HG03354 (cell line): ENCODE measurements around the gene SHISA3.
A peak's percentile ranks its signal among the peaks of the same experiment; 100 is the strongest.

Experiments used
- ATAC-seq: cut with Tn5 transposase; IDR thresholded peaks from one replicate; pipeline ENCODE4 v1.9.1; 2021; ENCODE audit warnings: mild to moderate bottlenecking; ENCODE audit not compliant: unreplicated experiment, poor library complexity, severe bottlenecking

Gene SHISA3

DNA sequence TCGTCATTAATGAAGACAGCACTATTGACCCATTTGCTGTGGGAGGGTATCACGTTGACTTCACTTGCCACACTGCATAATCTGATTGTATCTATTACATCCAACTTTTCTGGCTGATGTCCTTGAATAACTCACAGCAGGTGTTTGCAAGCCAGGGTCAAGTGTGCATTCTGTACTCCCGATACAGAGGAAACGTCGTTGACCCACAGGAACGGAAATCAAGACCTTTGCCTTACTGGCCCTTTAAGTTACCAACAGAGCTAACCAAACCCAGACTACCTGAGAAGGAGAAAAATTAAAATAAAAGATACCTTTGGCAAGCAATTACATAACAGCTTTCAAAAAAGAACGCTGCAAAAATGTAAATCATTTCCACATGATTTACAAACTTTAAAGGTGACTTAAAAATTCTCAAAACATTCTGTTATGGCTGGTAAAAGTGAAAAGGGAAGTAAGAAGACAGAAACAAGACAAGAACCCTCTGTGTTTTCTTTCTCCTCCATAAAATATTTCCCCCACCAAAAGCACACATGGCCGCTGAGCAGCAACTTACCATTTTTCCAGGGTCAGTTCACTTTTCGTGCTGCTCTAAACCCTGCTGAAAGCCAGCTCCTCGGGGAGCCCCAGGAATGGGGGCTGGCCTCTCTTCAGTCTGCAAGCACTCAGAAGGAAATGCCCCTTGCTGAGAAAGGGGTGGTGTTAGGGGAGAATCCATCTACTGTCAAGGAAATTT, 6.5 kb upstream of the SHISA3 start:
- no peak for ATAC-seq

DNA sequence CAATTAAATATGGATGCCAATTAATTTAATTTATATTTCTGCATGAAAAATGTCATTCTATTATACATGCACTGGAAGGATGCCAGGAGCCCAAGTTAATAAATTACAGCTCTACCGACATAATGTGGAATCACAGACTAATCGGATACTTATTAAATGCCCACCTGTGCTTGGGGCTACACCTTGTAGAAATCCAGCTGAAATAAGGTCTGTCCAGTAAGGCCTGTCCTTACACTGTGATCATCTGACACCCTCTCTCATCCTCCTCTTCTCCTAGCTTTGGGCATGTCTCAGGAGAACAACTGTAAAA, 6.0 kb upstream of the SHISA3 start:
- ATAC-seq = no peak

DNA sequence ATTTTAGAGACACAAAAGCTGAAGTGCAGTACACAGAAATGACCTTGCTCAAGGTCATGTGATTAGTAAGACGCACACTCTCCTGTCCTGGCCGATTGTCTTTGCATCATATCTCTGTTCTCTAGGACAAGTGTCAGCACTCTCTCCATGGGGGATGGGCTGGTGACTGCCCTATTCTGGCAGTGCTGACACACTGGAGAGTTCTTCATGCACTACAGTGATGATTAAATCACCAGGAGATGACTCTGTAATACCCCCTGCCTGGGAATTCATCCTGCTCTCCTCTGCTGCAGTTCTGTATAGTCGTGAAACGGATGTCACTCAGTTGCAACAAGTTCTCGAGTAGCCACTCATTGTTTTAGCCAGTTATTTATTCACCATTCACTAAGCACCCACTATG, 5.3 kb upstream of the SHISA3 start:
- ATAC-seq = no peak

DNA sequence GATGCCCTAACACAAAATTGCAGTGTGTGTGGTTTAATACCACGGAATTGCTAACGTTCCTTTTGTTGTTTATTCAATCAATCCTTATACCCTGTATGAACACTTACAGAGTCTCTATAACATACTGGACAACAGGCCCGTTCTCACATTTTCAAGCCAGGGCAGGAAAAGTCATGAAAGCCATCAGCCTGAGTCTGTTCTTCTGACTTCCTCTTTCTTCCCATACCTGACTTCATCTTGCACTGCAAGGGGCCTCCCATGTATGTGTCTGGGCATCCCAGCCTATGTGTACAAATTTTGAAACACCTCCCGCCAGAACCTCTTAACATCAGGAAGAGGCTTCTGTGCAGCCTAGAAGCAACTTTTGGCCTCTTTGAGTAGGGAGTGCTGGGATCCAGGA, 4.9 kb upstream of the SHISA3 start:
- no peak for ATAC-seq

DNA sequence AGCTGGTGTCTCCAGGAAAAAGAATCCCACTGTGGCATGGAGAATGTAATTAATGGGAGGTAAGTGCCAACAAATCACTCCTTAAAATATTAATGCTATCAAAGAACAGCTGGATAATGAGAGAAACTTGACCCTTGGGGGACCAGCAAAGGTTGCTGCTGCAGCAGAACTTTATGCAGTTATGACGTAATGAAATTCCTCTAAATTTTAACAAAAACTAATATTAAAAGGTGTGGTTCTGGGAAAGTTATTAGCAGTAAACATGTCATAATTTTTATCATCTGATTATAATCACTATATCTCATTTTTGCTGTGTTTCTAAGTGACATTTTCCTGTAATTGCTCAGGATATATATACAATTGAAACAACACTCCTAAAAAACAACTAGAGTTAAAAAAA, 1.7 kb upstream of the SHISA3 start:
- ATAC-seq = no peak

DNA sequence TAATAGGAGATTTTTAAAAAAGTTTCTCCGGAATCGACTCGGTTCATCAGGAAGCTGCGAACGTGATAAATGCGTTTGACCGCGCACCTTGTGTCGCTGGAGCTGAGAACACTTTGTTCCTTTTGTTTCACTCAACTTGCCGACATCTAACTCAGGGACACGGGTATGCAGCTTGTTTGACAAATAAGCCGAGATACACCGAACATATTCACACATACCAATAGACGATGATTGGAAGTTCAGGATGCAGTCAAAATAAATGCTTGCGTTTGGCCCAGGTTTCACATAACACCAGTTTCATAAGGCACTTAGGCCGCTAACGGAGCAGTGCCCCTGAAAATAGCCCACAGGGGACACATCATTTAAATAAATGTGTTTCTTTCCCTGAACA, 932 bp upstream of the SHISA3 start:
- no peak for ATAC-seq

DNA sequence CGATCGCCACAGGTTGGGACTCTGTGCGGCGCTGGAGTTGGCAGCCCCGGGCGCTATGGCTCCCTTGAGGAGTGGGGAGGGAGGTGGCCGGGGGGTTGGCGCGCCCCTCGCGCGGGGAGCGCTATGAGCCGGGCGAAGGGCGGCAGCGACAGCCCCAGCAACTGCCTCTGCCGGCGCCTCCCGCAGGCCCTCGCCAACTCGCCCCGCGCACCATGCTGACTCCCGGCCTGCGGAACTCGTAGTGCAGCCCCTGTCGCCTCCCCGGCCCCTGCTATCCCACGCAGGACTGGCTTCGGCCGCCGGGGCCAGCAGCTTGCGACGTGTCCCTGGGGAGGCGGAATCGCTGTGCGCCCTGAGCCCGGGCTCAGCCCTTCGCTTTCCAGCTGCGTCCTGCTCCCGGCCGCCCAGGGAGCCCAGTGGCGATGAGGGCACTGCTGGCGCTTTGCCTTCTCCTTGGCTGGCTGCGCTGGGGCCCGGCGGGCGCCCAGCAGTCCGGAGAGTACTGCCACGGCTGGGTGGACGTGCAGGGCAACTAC, 415 bp downstream of the SHISA3 start:
- peak; percentile 46 for ATAC-seq

DNA sequence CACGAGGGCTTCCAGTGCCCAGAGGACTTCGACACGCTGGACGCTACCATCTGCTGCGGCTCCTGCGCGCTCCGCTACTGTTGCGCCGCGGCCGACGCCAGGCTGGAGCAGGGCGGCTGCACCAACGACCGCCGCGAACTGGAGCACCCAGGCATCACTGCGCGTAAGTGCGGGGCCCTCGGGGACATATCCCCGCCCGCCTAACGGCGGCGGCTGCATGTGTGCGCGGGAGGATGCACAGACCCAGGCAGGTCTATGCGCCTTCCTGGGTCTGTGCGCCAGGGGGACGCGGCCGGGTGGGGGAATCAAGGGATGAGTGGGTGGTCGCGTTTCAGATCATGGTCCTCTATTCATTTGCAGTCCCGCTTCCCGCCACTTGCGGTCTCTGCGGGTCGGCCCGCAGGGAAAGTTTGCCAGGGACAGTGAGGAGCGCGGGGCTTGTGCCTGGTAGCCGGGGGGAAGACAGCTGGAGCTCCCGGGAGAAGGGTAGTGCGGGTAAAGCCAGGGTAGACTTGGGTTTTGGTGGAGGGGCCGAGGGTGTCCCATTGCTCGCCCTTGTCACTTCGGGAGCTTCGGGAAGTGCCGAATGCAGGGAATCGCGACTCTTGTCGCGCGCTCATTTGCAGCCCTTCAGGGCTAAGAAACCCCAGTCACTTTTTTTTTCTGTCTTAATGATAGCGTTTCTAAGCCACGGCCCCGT, 1.0 kb downstream of the SHISA3 start:
- ATAC-seq = peak; percentile 41

DNA sequence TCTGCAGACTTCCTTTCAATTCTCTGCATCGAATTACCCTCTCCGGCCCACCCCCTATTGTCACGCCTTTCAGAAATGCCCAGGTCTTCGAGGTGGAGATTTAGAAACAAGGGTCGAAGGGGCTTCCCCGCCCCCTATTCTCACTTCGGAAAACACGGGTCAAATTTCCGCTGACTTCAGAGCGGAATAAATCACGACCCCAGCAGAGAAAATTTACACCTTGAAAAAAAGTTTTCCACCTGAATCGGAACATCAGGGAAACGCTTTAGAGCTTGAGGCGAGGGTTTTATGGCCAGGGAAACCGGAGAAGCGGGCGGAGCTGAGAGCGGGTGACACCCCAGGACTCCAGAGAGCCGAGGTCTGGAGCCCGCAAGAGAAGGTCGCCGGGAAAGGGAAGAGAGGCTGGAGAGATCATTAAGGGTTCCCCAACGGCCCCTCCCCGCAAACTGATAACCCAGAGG, 1.6 kb downstream of the SHISA3 start:
- no peak for ATAC-seq

DNA sequence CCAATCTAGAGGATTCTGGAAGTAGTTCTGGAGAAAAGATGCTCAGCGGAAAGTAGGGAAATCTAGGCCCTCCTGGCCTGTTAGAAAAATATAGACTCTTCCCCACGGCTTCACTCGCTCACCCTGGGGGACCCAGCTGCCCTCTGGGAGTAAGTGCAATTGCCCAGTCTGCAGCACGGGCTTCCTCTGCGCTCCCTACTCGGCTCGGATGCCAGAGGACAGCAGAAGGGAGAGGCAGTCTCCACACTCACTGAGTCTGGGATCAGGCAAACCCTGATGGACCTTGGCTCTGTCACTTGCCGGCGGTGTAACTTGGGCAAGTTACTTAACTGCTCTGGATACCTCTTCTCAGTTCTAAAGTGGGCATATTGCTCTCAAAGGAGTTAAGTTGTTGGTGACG, 2.1 kb downstream of the SHISA3 start:
- ATAC-seq = no peak

DNA sequence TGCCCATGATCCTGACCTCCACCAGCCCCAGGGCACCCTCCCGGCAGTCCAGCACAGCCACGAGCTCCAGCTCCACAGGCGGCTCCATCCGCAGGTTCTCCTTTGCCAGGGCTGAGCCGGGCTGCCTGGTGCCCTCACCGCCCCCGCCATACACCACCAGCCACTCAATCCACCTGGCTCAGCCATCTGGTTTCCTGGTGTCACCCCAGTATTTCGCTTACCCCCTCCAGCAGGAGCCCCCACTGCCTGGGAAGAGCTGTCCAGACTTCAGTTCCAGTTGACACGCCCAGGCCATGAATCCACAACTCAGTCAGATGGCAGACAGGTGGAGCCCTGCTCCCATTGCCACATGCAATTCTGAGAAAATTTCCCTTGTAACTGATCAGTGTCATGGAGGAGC, 3.9 kb downstream of the SHISA3 start:
- no peak for ATAC-seq

DNA sequence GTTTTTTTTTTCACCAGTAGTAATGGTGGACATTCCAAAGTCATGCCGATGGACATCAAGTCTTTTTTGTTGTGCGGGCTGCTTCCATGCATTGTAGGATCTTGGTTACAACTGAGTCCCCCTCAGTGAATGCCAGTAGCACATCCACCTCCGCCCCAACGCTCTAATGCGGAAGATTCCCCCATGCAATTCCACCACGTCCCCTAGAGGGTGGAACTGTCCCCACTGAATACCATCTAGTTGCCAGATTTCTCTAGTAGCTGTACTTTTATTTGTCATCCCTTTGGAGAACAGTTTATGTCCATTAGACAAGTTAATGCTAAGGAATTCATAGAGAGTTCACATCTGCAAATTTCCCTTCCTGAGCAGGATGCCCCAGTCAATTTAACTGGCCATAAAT, 6.7 kb downstream of the SHISA3 start:
- ATAC-seq = no peak

DNA sequence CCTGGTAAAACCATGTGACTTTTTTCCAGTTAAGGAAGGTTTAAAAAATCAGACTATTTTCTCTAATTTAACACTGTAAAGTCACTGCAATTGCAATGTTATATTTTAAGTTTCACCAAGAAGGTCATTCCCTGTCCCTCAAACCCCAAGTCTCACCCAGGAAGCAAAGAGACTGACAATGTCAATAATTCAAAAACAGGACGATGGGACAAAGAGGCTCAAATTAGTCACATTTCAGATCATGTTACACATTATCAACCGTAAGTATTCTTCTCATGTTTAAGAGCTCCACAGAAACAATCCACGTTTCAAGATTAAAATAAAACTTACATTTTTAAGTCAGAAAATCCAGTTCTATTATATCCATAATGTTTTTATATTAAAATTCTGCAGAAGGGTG, 13.2 kb downstream of the SHISA3 start:
- ATAC-seq = no peak

DNA sequence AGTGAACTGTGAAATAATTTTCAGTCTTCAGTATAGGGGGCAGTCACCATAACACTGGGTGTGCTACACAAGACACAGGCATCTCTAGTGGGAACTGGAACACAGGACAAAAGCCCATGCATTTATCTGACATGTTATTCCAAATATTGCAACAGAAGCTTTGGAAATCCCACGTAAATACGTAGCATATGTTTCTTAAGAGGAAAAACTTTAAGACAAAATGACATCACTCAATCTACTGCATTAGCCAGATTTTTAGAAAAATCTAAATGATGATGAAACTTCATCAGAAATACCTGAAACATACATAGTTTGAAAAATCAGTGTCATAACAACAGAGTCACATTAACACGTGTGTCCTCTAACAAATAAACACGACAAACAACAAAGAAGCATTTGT, 14.5 kb downstream of the SHISA3 start:
- no peak for ATAC-seq

DNA sequence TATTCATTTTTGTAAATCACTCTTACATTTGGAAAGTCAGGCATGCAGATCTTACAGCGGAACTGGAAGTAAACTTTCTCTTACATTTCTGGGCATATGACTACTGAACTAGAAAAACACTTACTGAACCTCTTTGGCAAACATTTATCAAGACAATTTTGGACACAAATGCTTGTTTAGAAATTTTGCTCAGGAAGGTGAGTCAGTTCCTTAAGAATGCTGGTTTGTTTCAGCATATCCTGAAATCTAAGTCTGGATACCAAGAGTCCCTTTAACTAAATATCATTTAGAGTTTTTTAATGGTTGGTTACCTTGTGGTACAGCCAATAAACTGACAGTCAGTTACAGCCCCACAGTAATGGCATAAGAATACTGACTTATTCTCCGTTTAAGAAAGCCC, 15.0 kb downstream of the SHISA3 start:
- ATAC-seq = no peak

DNA sequence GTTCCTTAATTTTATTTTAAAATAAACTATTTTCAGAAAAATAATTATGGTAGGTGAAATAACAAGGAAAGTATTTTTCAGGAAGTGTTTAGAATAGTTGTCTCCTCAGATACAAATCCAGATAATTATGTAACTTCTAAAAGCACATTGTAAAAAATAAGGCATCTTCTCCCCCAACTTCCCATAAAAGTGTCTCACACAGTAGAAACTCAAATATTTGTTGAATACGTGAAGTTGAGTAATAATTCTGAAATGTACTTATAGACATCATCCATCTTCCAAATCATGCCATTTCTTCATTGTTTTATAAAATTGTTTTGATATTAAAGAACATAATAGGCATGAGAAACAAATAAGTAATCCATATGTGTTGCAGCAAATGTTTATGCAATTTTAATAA, 18.0 kb downstream of the SHISA3 start:
- no peak for ATAC-seq

DNA sequence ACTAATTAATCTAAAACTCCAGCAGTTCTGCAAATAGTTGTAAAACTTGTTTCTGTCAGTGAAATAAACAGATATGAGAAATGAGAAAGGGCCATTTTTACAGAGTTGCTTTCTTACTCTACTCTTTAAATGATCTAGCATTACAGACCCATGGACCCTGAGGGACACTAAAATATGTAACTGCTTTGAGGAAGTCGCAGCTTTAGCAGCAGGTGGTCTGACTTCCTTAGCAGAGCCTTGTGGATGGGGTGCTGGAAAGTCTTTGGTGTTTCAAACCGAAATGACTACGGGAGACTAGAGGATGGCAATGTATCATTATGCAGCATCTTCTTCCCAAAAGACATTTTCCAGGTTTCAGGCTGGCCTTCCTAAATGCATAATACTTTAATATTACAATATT, 18.7 kb downstream of the SHISA3 start:
- ATAC-seq = no peak

DNA sequence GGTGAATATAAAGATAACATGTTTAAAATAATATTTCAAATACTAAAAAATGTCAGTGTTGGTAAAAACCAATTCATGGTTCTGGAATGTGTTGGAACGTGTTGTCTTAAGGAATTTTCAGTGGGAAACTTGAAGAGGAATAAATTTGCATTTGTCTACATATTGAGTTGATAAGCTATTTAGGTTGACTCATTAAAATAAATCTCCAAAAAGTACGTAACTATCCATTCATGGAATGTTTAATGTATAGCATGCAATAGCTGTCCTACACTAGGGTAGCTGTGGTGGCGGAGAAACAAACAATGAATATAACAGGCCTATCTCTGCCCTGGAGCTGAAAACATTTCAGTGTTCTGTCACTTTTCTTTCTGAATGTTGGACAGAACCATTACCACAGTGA, 20.3 kb downstream of the SHISA3 start:
- ATAC-seq = no peak

DNA sequence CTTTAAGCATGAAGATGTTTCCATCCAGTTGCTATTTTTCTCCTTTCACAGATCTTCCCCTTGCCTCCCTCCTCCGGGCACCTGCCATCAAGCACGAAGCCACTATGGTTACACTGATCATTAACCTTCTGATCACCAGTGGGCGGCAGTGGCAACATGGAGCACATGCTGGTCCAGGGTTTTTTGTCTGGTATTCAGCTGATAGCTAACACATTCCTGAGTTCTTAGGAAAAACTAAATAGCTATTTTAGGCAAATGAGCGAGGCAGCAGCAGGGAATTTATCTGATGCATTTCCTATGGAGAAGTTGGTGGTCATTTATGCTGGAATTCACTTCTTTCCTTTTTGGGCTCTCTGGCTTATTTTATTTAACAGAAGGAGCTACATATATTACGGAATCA, 22.9 kb downstream of the SHISA3 start:
- no peak for ATAC-seq

DNA sequence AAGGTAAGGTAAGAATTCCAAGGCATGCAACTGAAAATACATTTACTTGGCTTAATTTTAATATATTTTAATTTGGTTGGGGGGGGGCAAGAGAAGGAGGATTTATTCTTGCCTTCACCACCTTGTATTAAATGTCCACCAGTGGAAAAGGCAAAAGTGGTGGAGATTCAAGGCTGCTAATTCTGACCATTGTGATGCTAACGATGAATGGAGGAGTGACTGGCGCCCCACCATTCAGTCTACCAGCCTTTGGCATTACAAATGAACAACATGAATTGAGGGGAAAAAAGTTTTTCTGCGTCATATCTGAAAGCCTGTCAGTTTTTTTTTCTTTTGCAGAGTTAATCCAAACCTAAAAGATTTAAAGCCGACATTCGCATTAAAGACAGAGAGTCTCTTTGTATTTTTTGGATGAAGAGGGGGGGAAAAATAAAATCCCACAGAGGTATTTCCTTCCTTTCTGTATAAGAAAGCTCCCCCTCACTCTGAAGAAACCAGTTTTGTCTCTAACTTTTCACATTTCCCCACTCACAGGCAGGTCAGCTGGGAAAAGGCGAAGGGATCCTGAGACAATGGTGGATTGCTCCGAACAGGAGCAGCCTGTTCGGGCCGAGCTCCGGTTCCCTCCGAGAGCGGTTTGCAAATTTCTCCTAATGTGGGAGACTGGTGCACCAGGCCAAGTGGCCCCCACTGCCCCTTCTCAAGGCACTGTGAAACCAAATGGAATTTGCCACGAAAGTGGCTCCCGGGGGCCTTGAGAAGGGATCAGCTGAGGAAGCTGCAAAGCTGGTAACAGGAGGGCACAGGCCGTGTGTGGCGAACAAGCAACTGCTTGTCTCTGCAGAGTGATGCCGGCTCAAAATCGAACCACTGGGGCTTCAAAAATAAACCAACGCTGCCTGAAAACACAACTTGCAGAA, 28.1 kb downstream of the SHISA3 start:
- ATAC-seq = no peak

DNA sequence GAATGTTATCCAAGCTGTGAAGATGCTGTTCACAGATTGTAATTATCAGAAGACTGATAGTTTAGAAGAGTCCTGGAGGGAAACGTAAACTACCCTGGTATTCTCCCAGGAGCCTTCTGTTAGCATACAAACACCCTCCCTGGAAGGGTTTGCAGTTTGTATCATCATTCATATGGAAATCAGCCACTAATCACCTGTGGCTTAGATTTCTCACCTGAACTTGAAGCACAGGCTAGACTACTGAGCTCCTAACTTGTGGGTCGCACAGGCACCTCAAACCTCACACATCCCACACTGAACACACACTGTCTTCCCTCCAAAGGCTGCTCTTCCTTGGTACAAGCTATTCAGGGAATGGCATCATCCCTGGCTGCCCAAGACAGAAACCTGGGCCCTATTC, 30.7 kb downstream of the SHISA3 start:
- no peak for ATAC-seq
